SU-DHL-6 (cell line): Measurements from ENCODE around the gene PRDM5.

Source experiments
- H2AFZ ChIP-seq: fragments of 200-600 bp; sonication (generic); 2 replicates; pipeline ENCODE4 v1.6.1; 2014; ENCODE audit warnings: low read depth, mild to moderate bottlenecking, moderate library complexity, mixed read lengths, antibody characterized with exemption, low read length; ENCODE audit not compliant: severe bottlenecking
- H3F3A ChIP-seq: fragments of 200-600 bp; shearing (Covaris generic); 2 replicates; pipeline ENCODE4 v1.6.0; 2016; ENCODE audit warnings: antibody characterized with exemption, mild to moderate bottlenecking; ENCODE audit not compliant: insufficient read depth
- H3K27ac ChIP-seq: fragments of 200-600 bp; sonication (generic); 2 replicates; pipeline ENCODE4 v1.5.1; 2016; ENCODE audit warnings: low read depth, mild to moderate bottlenecking, low read length, moderate library complexity, mixed read lengths
- H3K27me3 ChIP-seq: fragments of 200-600 bp; sonication (generic), shearing (Covaris generic); 2 replicates; pipeline ENCODE4 v1.6.0; 2014; ENCODE audit warnings: mild to moderate bottlenecking, low read length
- H3K36me3 ChIP-seq: fragments of 200-600 bp; sonication (generic); 2 replicates; pipeline ENCODE4 v1.6.1; 2014; ENCODE audit warnings: mild to moderate bottlenecking, low read length, mixed read lengths
- H3K4me2 ChIP-seq: fragments of 300-600, 200-600 bp; shearing (Covaris generic), sonication (generic); 2 replicates; pipeline ENCODE4 v1.6.0; 2014; ENCODE audit warnings: low read length, low read depth, mild to moderate bottlenecking; ENCODE audit not compliant: poor library complexity, severe bottlenecking
- H3K4me3 ChIP-seq: fragments of 200-600 bp; sonication (generic); 2 replicates; pipeline ENCODE4 v1.5.1; 2014; ENCODE audit warnings: antibody characterized with exemption, low read length, mild to moderate bottlenecking, mixed read lengths; ENCODE audit not compliant: insufficient read depth, poor library complexity, severe bottlenecking
- H3K79me2 ChIP-seq: fragments of 200-600 bp; sonication (generic); 2 replicates; pipeline ENCODE4 v1.6.1; 2014; ENCODE audit warnings: mild to moderate bottlenecking, low read length, moderate library complexity; ENCODE audit not compliant: insufficient read depth
- H3K9ac ChIP-seq: fragments of 200-600 bp; sonication (generic); 2 replicates; pipeline ENCODE4 v1.7.0; 2014; ENCODE audit warnings: mild to moderate bottlenecking, low read length
- H3K9me2 ChIP-seq: fragments of 200-600 bp; sonication (generic); replicated peaks from 2 replicates; pipeline ENCODE4 v1.6.1; 2014; ENCODE audit warnings: low read length; ENCODE audit not compliant: insufficient read depth
- H3K9me3 ChIP-seq: fragments of 200-600 bp; sonication (generic); 2 replicates; pipeline ENCODE4 v1.6.1; 2014; ENCODE audit warnings: low read length, mixed read lengths; ENCODE audit not compliant: insufficient read depth
- H4K20me1 ChIP-seq: fragments of 200-600 bp; sonication (generic); 2 replicates; pipeline ENCODE4 v1.6.1; 2014; ENCODE audit warnings: low read depth, mild to moderate bottlenecking, antibody characterized with exemption, low read length, moderate library complexity, mixed read lengths
- CTCF ChIP-seq: fragments of 200-600 bp; sonication (generic); IDR thresholded peaks from one replicate; pipeline ENCODE4 v1.5.1; 2017; ENCODE audit warnings: antibody characterized with exemption, mild to moderate bottlenecking, low read length, moderate library complexity; ENCODE audit not compliant: insufficient read depth, poor library complexity, severe bottlenecking
- EZH2phosphoT487 ChIP-seq: fragments of 200-600 bp; sonication (generic), shearing (Covaris generic); conservative IDR thresholded peaks from 2 replicates; pipeline ENCODE4 v1.6.1; 2018; ENCODE audit warnings: mild to moderate bottlenecking, antibody characterized with exemption, low read length, moderate library complexity, mixed read lengths

Gene PRDM5

DNA sequence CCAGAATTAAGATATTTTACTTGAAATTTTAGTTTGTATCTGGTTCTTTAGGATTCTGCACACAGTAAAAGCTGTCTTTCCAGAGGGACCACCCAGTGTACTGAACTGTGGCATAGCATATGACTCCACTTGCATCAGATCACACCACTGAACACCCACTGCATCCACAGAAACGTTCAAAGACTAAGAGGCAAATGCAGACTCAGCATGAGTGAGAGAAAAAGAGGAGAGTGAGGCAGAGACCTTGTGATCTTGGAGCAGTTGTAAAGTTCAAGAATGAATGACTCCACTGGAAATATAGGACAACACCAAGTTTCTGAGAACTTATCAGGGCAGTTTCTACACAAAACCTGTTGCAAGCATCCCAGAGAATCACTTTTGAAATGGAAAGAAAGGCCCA, 20.8 kb downstream of the PRDM5 start:
- TF ChIP-seq CTCF = no peak
- TF ChIP-seq EZH2phosphoT487 = no peak
- H2AFZ ChIP-seq = no peak overlapping the region

GRCh38 chr4:120897981-120898719, 24.4 kb downstream of the PRDM5 start:
- Histone ChIP-seq H3K9ac (no peak overlapping the region), H3K27ac (no peak overlapping the region), H3K9me2 (no peaks in the 10 kb centered on the region), H4K20me1 (no peaks in the 10 kb centered on the region), H3K4me3 (no peak overlapping the region), H3K79me2 (no peaks in the 10 kb centered on the region), H3K27me3 (no peaks in the 10 kb centered on the region), H3K9me3 (no peaks in the 10 kb centered on the region), H3K36me3 (no peaks in the 10 kb centered on the region), H2AFZ (no peak overlapping the region), H3K4me2 (no peak overlapping the region), H3F3A (no peaks in the 10 kb centered on the region)
- TF ChIP-seq EZH2phosphoT487 = no peak
- no peak for TF ChIP-seq CTCF

More for the DNA sequence above, 20.8 kb downstream of the PRDM5 start:
- Histone ChIP-seq H3K9ac (no peak overlapping the region), H3K9me2 (no peaks in the 10 kb centered on the region), H3F3A (no peaks in the 10 kb centered on the region), H3K36me3 (no peaks in the 10 kb centered on the region), H3K27ac (no peak overlapping the region), H4K20me1 (no peaks in the 10 kb centered on the region), H3K4me3 (no peak overlapping the region), H3K79me2 (no peaks in the 10 kb centered on the region), H3K4me2 (no peak overlapping the region), H3K27me3 (no peaks in the 10 kb centered on the region), H3K9me3 (no peaks in the 10 kb centered on the region)

GRCh38 chr4:120895554-120895953, 27.0 kb downstream of the PRDM5 start:
- Histone ChIP-seq H3K9ac (no peak overlapping the region), H3F3A (no peaks in the 10 kb centered on the region), H4K20me1 (no peaks in the 10 kb centered on the region), H2AFZ (no peak overlapping the region), H3K36me3 (no peaks in the 10 kb centered on the region), H3K4me3 (no peak overlapping the region), H3K9me2 (no peaks in the 10 kb centered on the region), H3K4me2 (no peak overlapping the region), H3K79me2 (no peaks in the 10 kb centered on the region), H3K27me3 (no peaks in the 10 kb centered on the region), H3K9me3 (no peaks in the 10 kb centered on the region), H3K27ac (no peak overlapping the region)
- TF ChIP-seq CTCF (no peak), EZH2phosphoT487 (no peak)
